ENCODE measurements around the gene MED12L.

MED12L gene

DNA sequence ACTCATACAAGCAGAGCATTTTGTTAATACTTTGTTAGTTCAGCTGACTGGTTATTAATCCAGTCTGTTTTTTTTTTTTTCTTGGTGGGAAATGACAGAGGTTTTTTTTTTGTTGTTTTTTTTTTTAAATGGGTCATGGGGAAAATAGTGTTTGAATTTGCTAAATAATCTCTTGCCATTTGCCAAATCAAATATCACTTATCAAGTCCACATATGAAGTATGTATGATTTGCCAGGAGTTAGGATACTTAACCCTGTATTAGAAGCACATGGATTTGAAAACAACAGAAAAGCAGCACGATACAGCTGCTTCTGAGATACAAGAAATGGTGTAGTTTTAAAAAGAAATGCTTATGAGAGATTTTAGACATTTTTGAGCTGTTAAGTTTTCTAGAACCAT is 171.3 kb downstream of the MED12L start:
- no peak overlapping the region for H3K4me3 ChIP-seq (ENCODE audit: low read length)
- DNase-seq (ENCODE audit: low read depth), result no peak
- TF ChIP-seq, protein P1, sequence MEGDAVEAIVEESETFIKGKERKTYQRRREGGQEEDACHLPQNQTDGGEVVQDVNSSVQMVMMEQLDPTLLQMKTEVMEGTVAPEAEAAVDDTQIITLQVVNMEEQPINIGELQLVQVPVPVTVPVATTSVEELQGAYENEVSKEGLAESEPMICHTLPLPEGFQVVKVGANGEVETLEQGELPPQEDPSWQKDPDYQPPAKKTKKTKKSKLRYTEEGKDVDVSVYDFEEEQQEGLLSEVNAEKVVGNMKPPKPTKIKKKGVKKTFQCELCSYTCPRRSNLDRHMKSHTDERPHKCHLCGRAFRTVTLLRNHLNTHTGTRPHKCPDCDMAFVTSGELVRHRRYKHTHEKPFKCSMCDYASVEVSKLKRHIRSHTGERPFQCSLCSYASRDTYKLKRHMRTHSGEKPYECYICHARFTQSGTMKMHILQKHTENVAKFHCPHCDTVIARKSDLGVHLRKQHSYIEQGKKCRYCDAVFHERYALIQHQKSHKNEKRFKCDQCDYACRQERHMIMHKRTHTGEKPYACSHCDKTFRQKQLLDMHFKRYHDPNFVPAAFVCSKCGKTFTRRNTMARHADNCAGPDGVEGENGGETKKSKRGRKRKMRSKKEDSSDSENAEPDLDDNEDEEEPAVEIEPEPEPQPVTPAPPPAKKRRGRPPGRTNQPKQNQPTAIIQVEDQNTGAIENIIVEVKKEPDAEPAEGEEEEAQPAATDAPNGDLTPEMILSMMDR (IDR thresholded peaks at IDR 0.05; ENCODE audit: insufficient read depth, low read depth, low read length, missing control alignments), result no peak

- DNase-seq (ENCODE audit: low read depth), result no peak
- H3K4me3 ChIP-seq (ENCODE audit: low read length), result no peak overlapping the region
- TF ChIP-seq, protein P1 (IDR thresholded peaks at IDR 0.05; ENCODE audit: insufficient read depth, low read depth, low read length, missing control alignments), result no peak
Observed at GRCh38 chr3:151259664-151260063, 174.2 kb downstream of the MED12L start.

DNA sequence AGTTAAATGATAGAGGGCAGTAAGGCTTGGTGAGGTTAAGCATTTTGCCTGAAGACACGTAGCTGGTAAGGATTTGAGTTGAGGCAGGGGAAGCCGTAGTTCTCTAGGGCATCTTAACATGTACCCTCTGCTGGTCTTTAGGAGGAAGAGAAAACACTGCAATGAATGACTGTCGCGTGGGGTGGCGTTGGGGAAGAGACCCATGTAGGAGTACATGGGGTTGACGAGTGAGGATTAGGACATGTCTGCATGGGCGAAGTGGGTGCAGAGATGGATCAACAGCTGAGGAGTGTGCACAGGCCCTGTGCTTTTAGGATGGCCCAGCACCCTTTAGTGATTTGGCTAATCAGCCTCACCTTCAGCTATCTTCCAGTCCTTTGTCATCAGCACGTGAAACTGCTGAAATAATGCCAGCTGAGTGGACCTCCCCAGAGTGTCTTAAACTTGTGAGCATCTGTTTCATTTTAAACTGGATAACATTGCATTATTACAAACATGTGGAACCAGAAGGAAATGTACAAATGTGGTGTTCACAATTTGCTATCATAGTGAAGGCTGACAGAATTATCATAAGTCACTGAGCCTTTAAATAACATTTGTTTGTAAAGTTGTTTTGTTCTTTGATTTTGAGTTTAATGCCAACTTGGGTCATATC is 177.5 kb downstream of the MED12L start:
- H3K4me3 ChIP-seq (ENCODE audit: low read length), result no peak overlapping the region
- TF ChIP-seq, protein P1 (IDR thresholded peaks at IDR 0.05; ENCODE audit: insufficient read depth, low read depth, low read length, missing control alignments), result no peak
- DNase-seq (ENCODE audit: low read depth), result no peak

- H3K4me3 ChIP-seq (ENCODE audit: low read length), result no peak overlapping the region
- no peak for DNase-seq (ENCODE audit: low read depth)
- TF ChIP-seq, protein P1 (IDR thresholded peaks at IDR 0.05; ENCODE audit: insufficient read depth, low read depth, low read length, missing control alignments), result no peak
Observed at GRCh38 chr3:151264605-151265004, 179.1 kb downstream of the MED12L start.

DNA sequence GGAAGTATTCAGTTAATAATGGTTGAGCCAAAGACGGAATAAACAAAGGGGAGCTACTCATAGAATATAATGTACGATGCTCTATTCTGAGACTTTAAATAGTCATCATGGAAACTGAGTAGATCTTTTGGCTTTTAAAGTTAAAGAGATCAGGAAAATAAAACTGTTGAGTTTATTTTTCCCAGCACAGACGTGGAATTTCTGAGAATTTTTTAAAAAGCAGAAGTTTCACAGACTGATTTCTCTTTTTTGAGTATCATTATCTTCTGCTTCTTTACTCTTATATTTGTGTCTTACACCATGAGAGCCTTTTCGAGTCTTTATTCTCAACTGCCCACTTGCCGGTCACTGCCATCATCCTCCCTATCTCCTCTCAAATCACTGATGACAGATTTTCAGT is 179.7 kb downstream of the MED12L start:
- TF ChIP-seq, protein P1 (IDR thresholded peaks at IDR 0.05; ENCODE audit: insufficient read depth, low read depth, low read length, missing control alignments), result no peak
- no peak for DNase-seq (ENCODE audit: low read depth)
- no peak overlapping the region for H3K4me3 ChIP-seq (ENCODE audit: low read length)

DNA sequence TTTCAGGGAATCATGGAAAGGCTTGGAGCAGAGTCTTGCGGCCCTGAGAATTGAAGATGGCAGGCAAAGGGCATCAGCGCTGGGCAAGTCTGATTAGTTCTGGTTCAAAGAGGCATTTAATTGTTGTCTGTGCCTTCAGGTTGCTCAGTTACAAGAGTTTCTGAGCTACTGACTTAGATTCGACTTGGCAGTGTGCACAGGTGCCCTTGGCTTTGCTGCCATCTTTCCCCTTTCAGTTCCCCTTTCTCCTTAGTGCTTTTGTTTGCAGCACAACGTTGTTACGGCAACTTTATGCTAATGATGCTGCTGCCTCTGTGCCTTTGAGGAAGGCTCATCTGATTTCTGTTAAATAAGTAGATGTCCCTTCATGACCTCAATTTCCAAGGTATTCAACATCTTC is 180.4 kb downstream of the MED12L start:
- no peak overlapping the region for H3K4me3 ChIP-seq (ENCODE audit: low read length)
- no peak for DNase-seq (ENCODE audit: low read depth)
- TF ChIP-seq, protein P1 (IDR thresholded peaks at IDR 0.05; ENCODE audit: insufficient read depth, low read depth, low read length, missing control alignments), result no peak

DNA sequence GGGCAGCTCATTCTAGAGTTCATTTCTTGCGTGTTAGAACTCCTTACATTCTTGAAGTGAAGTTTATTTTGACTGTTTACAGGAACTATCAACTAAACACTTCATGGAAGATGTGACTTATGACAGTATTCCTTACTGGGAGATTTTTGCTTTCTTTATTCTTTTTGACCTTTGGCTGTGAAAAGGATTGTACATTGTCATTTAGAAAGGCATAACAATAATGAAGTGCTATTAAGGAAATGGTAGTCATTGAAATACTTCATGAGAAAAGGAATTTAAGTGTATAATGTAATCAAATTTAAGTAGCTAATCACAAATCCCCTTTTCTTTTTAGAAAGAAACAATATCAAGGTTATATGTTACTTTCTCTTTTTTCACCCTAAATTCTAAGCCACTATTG is 181.6 kb downstream of the MED12L start:
- no peak for DNase-seq (ENCODE audit: low read depth)
- TF ChIP-seq, protein P1 (IDR thresholded peaks at IDR 0.05; ENCODE audit: insufficient read depth, low read depth, low read length, missing control alignments), result no peak
- no peak overlapping the region for H3K4me3 ChIP-seq (ENCODE audit: low read length)

Measured in epithelial cell of esophagus (primary cell).